HG03064 (cell line): ENCODE data around the gene ENTREP3.
"Not testable (repeated sequence)": the region's sequence is repeated elsewhere in the genome, so short reads cannot be mapped to it uniquely, and the experiment has no call there.

Source experiments
- ATAC-seq: cut with Tn5 transposase; IDR thresholded peaks from one replicate; pipeline ENCODE4 v1.9.1; 2021; ENCODE audit warnings: low read depth; ENCODE audit not compliant: unreplicated experiment

ENTREP3 gene

GRCh38 chr1:155253797-155254196, 1.5 kb downstream of the ENTREP3 start:
- no peak for ATAC-seq

GRCh38 chr1:155253208-155253607, 2.1 kb downstream of the ENTREP3 start:
- ATAC-seq, result no peak

- ATAC-seq, result no peak
Observed at GRCh38 chr1:155251566-155251965, 3.7 kb downstream of the ENTREP3 start.

GRCh38 chr1:155250633-155251449, 4.4 kb downstream of the ENTREP3 start:
- peak; percentile 56 for ATAC-seq

- ATAC-seq, result peak; percentile 10
Observed at GRCh38 chr1:155250246-155250632, 5.0 kb downstream of the ENTREP3 start.

- ATAC-seq, result no peak
Observed at GRCh38 chr1:155247667-155248553, 7.4 kb downstream of the ENTREP3 start.

- not testable (repeated sequence) for ATAC-seq
Observed at GRCh38 chr1:155246796-155247195, 8.5 kb downstream of the ENTREP3 start.

GRCh38 chr1:155245163-155245524, 10.1 kb downstream of the ENTREP3 start:
- no peak for ATAC-seq

- peak; percentile 80 for ATAC-seq
Observed at GRCh38 chr1:155244368-155245162, 10.7 kb downstream of the ENTREP3 start.

- ATAC-seq, result no peak
Observed at GRCh38 chr1:155242805-155243358, 12.4 kb downstream of the ENTREP3 start.

- ATAC-seq, result no peak
Observed at GRCh38 chr1:155241841-155242264, 13.4 kb downstream of the ENTREP3 start.

- ATAC-seq, result no peak
Observed at GRCh38 chr1:155241069-155241679, 14.1 kb downstream of the ENTREP3 start.

GRCh38 chr1:155236451-155236850, 18.8 kb downstream of the ENTREP3 start:
- ATAC-seq, result no peak

- ATAC-seq, result not testable (repeated sequence)
Observed at GRCh38 chr1:155235375-155235774, 19.9 kb downstream of the ENTREP3 start.

GRCh38 chr1:155233502-155233901, 21.8 kb downstream of the ENTREP3 start:
- ATAC-seq, result not testable (repeated sequence)

GRCh38 chr1:155232001-155232978, 23.0 kb downstream of the ENTREP3 start:
- not testable (repeated sequence) for ATAC-seq

- not testable (repeated sequence) for ATAC-seq
Observed at GRCh38 chr1:155231302-155231701, 24.0 kb downstream of the ENTREP3 start.

GRCh38 chr1:155228096-155228427, 27.2 kb downstream of the ENTREP3 start:
- no peak for ATAC-seq
